Cardiac fibroblast (primary cell): ENCODE results near the gene PUM2.

ENCODE experiments used
- DNase-seq, 2 donors: peaks; one replicate each; pipeline versions ENCODE4 v3.0.0 to v3.0.0-alpha.2; 2010; ENCODE audit warnings: low read depth in 2 of 2
- H3K4me3 ChIP-seq, 2 donors: replicated peaks in 1 of 2; 1 replicate in 1 of 2; 2 replicates in 1 of 2; pipeline ENCODE4 v1.5.1; 2011; ENCODE audit warnings: low read depth in 2 of 2, low read length in 2 of 2, mild to moderate bottlenecking in 2 of 2, moderate library complexity in 1 of 2
- TF ChIP-seq, protein P1 (sequence below): IDR thresholded peaks from one replicate; pipeline ENCODE4 v1.5.1; 2011; ENCODE audit warnings: low read depth, mild to moderate bottlenecking, low read length, inconsistent platforms

Gene PUM2

GRCh38 chr2:20359096-20359495 lies 8.5 kb upstream of the PUM2 start:
- H3K4me3 ChIP-seq = no peak overlapping the region
- DNase-seq = no peak
- TF ChIP-seq, protein P1, sequence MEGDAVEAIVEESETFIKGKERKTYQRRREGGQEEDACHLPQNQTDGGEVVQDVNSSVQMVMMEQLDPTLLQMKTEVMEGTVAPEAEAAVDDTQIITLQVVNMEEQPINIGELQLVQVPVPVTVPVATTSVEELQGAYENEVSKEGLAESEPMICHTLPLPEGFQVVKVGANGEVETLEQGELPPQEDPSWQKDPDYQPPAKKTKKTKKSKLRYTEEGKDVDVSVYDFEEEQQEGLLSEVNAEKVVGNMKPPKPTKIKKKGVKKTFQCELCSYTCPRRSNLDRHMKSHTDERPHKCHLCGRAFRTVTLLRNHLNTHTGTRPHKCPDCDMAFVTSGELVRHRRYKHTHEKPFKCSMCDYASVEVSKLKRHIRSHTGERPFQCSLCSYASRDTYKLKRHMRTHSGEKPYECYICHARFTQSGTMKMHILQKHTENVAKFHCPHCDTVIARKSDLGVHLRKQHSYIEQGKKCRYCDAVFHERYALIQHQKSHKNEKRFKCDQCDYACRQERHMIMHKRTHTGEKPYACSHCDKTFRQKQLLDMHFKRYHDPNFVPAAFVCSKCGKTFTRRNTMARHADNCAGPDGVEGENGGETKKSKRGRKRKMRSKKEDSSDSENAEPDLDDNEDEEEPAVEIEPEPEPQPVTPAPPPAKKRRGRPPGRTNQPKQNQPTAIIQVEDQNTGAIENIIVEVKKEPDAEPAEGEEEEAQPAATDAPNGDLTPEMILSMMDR = no peak

DNA sequence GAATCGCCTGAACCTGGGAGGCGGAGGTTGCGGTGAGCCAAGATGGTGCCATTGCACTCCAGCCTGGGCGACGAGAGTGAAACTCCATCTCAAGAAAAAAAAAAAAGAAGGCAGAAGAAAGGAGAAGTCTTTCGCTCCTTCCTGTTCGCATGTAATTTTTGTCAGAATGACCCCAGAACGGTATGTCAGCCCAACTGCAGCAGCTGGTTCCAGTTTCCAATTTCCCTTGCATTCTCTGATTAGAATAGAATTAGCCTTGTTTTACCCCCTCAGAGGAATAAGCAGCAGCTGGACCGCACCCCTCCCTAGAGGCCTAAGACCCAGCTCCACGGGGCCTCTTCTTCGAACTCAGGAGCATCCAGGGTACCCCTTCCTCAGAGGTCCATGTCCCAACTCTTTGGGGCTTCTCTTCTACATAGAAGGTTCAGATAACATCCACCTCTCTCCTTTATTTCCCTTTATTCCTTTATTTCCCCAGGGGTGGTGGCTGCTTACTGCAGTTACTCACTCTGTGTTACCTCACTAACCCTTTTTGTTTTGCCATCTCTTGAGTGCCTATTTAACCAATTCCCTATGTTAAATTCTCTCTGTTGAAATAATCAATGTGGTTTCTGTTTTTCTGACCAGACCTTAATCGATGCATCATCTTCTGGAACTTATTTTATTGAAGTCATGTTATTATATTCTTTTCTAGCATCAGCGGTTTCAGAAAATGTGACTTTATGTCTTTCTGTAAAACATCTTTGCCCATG lies 7.2 kb upstream of the PUM2 start:
- no peak for DNase-seq
- TF ChIP-seq, protein P1 = no peak
- no peak overlapping the region for H3K4me3 ChIP-seq

GRCh38 chr2:20356042-20356441 lies 5.4 kb upstream of the PUM2 start:
- H3K4me3 ChIP-seq = no peak overlapping the region
- TF ChIP-seq, protein P1 = no peak
- peak; percentile 69 to 82 for DNase-seq

DNA sequence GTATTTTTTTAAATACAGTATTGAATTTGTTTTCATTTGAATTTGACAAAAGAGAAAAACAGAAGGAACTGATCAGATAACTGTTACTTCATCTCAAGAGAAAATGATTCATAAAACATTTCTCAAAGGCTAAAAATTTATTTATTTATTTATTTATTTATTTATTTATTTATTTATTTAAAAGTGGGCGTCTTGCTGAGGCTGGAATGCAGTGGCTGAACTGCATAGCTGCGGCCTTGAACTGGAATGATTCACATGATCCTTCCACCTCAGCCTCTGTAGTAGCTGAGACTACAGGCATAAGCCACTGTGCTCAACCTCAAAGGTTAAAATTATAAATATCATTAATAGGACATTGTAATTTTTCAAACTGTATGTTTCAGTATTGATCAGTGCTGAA lies 4.5 kb upstream of the PUM2 start:
- TF ChIP-seq, protein P1 = no peak
- H3K4me3 ChIP-seq = no peak overlapping the region
- DNase-seq = peak; percentile 60 to 61

- DNase-seq = no peak
- H3K4me3 ChIP-seq = no peak overlapping the region
- TF ChIP-seq, protein P1 = no peak
Measured at GRCh38 chr2:20353241-20353992, 2.8 kb upstream of the PUM2 start.

GRCh38 chr2:20352581-20353216 lies 2.1 kb upstream of the PUM2 start:
- TF ChIP-seq, protein P1 = no peak
- no peak for DNase-seq
- no peak overlapping the region for H3K4me3 ChIP-seq
